GM19099 (cell line): ENCODE measurements around the gene SFRP4.

Source experiments
- POLR2A ChIP-seq: IDR thresholded peaks from 3 replicates; pipeline ENCODE4 v1.6.1; 2011; ENCODE audit warnings: low read depth; ENCODE audit not compliant: insufficient read length; ENCODE audit errors: extremely low read depth

Gene SFRP4

GRCh38 chr7:37916673-37917660 is at the start of gene SFRP4:
Gene SFRP4 (minus strand): TSS chr7:37916817. CDS start chr7:37916537, 280 bp downstream.
- TF ChIP-seq POLR2A: no peak

DNA sequence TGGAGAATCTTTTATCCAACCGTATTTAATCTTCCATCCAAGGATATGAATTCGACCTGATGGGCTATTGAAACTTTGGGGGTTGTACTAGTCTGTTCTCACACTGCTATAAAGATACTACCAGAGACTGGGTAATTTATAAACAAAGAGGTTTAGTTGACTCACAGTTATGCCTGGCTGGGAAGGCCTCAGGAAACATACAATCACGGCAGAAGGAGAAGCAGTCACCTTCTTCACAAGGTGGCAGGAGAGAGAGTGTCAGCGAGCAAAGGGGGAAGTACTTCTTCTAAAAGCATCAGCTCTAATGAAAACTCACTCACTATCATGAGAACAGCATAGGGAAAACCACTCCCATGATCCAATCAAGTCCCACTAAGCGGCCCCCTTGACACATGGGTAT is 47.6 kb upstream of the SFRP4 start:
- no peak for TF ChIP-seq POLR2A

DNA sequence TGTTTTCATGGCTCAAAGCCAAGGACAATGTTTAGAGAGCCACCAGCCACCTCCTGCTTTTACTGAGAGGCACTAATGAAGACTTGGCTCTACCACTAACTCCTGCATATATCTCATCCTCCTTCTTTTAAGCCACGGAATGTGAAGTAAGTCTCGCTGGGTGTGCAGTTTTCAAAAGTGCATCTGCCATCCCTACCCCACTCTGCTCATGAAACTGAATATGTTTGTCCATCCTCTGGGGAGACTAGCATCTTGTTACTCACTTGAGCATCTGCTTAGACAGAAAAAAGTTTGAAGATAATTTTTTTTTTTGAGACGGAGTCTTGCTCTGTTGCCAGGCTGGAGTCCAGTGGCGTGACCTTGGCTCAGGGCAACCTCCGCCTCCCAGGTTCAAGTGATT is 44.6 kb upstream of the SFRP4 start:
- TF ChIP-seq POLR2A: no peak

- TF ChIP-seq POLR2A: no peak
Observed at GRCh38 chr7:37960483-37960882, 43.9 kb upstream of the SFRP4 start.

DNA sequence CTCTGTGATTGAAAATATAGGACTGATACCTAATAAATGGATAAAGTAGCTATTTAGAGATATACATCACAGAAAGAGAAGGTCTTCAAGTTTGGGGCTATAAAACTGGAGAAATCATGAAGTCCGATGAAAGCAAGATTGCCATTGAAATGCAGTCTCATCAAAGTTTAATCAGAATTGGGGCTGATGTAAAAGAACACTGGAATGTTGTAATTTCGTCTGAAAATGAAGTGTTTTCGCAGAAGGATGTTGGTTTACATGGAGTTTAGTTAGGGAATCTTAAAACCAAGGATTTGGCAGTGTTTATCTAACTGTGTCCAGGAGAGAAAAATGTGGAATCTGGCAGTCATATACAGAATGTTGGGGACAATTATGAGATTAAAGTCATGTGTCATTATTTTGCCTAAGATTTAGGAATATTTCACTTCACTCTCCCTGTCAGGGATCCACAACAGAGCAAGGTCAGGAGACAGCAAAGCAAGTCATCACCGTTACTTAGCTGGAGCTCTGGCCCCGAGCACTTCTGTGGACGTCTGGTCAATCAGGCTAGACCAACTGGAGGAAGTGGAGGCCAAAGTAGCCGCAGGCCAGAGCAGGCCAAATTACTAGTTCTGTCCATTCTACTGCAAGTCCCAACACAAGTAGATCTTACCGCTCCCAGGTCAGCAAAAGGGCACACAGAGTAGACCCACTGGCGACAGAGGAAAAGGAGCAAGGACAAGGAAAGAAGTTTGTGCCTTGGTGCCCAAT is 40.8 kb upstream of the SFRP4 start:
- no peak for TF ChIP-seq POLR2A

- TF ChIP-seq POLR2A: no peak
Observed at GRCh38 chr7:37956791-37957190, 40.2 kb upstream of the SFRP4 start.

DNA sequence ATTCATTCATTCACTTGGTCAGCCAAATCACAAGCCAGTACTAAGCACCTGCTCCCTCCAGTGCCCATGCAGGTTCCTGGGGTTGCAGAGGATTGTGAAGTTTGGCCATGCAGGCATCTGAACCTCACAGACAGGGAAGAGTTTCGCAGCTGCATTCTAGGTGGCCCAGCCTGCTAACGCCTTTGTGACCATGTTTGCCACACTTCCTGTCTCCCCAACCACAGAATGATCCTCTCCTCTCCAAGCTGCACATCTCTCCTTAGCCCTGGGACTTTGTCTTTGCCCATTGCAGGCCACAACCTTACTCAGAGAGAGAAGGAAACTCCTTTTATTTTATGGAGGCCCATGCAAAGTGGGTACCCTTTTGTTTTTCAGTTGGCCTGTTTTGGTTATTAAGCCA is 35.6 kb upstream of the SFRP4 start:
- TF ChIP-seq POLR2A: no peak

GRCh38 chr7:37947941-37948210 is 31.3 kb upstream of the SFRP4 start:
- no peak for TF ChIP-seq POLR2A

GRCh38 chr7:37947138-37947940 is 30.7 kb upstream of the SFRP4 start:
- no peak for TF ChIP-seq POLR2A

GRCh38 chr7:37945336-37945735 is 28.7 kb upstream of the SFRP4 start:
- no peak for TF ChIP-seq POLR2A

GRCh38 chr7:37944737-37945054 is 28.1 kb upstream of the SFRP4 start:
- TF ChIP-seq POLR2A: no peak

DNA sequence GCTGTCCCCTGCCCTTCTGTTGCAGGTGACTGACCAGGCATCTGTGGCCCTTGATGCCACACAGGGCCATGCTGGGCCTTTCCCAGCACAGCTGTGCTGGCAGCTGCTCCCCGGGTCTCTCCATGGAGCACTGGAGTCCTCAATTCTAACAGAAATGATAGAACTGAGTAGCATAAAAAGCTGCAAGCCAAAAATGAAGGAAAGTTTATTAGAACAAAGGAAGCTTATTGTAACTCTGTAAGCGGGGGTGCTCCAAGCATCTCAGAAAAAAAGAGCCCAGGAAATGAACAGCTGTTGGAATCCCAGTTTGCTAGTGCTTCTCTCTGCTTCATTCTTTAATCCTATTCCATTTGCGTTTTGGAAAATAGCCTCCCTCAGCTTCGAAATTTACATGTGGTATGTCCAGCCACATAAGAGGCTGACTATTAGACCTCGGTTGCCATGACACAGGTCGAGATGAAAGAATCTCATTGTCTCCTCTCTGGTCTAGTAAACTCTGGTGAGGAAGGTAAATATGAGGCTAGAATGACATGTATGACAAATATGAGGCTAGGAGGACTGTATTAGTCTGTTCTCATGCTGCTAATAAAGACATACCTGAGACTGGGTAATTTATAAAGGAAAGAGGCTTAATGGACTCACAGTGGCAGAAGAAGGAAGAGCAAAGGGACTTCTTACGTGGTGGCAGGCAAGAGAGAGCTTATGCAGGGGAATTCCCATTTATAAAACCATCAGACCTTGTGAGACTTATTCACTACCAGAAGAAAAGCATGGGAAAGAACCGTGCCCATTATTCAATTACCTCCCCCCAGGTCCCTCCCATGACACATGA is 27.5 kb upstream of the SFRP4 start:
- TF ChIP-seq POLR2A: no peak

DNA sequence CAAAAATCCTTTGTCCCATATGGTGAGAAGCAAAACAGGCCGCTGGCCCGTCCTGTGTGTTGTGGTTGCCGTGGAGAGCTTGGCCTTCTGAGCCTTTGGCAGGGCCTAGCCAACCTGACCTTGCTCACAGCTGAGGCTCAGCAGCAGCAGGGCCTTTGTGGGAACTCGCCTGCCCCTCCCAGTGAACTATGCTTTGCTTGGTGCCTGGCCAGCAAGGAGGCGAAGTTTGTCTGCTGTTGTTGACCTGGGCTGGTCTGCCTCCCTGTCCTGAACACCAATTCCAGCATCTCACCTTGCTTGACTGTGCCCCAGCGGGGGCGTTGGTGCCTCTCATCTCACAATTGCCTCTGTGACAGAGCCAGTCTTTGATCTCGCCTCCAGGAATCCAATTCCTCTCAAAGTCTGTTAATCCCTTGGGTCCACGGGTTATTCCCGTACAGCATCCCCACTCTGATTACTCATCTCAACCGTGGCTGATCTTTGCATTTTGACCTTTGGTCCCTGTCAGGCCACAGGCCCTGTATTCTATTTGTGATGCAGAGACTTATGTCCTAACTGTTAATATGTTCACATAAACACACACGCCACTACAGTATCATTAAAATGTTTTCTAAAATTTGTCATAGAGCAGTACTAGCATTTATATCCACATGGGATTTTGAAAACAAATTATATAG is 26.5 kb upstream of the SFRP4 start:
- TF ChIP-seq POLR2A: no peak

DNA sequence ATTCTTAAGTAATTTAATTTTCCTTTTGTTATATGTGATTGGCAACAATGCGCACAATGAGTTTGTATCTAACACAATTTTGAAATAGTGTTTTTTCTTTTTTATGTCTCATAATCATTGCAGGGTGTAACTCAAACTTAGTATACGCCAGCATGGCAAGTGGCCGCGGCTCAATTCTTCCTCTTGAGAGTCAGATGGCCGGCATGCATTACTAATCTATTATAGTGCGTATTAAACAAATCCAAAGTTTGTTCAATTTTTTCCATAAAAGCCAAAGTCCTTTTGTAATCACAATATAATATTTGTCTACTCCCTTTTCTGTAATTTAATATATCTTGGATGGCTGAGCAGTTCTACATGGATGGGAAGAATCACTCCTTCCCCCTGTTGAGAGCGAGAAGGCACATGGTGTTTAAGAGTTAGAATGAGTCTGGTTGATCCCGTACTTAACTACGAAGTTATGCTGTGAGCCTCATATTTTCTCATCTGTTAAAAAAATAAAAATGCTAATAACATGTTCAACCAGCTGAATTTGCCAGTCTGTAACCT is 16.5 kb upstream of the SFRP4 start:
- TF ChIP-seq POLR2A: no peak
